Neuronal stem cell (in vitro differentiated cells): ENCODE results near the gene RNLS.

ENCODE experiments used
- DNase-seq: peaks from one replicate; pipeline ENCODE4 v3.0.0-alpha.2; 2013; ENCODE audit warnings: low spot score
- H2AFZ ChIP-seq: one replicate; pipeline ENCODE4 v1.6.1; 2013; ENCODE audit warnings: mild to moderate bottlenecking, low read length, inconsistent platforms
- H2AK5ac ChIP-seq: 2 replicates; pipeline ENCODE4 v1.6.1; 2013; ENCODE audit warnings: low read depth, mild to moderate bottlenecking, inconsistent platforms, low read length, moderate library complexity, mixed read lengths
- H2BK120ac ChIP-seq: 2 replicates; pipeline ENCODE4 v1.6.1; 2013; ENCODE audit warnings: low read depth, mild to moderate bottlenecking, inconsistent platforms, low read length, moderate library complexity, mixed read lengths
- H2BK12ac ChIP-seq: one replicate; pipeline ENCODE4 v1.6.1; 2013; ENCODE audit warnings: low read length, inconsistent platforms
- H2BK15ac ChIP-seq: 2 replicates; pipeline ENCODE4 v1.6.1; 2013; ENCODE audit warnings: mild to moderate bottlenecking, low read length, inconsistent platforms, mixed read lengths
- H2BK5ac ChIP-seq: one replicate; pipeline ENCODE4 v1.6.1; 2013; ENCODE audit warnings: inconsistent platforms, mild to moderate bottlenecking, low read length, moderate library complexity
- H3K14ac ChIP-seq: one replicate; pipeline ENCODE4 v1.6.1; 2013; ENCODE audit warnings: low read length, inconsistent platforms
- H3K18ac ChIP-seq: 2 replicates; pipeline ENCODE4 v1.6.1; 2013; ENCODE audit warnings: low read length, inconsistent platforms
- H3K23ac ChIP-seq: 2 replicates; pipeline ENCODE4 v1.6.1; 2013; ENCODE audit warnings: low read depth, mild to moderate bottlenecking, mixed read lengths, low read length, inconsistent platforms; ENCODE audit not compliant: poor library complexity
- H3K27ac ChIP-seq: replicated peaks from 3 replicates; pipeline ENCODE4 v1.5.1; 2013; ENCODE audit warnings: low read length, inconsistent platforms
- H3K27me3 ChIP-seq, 3 experiments: 2 replicates each; pipeline ENCODE4 v1.6.1; 2013; ENCODE audit warnings: low read length in 3 of 3, mild to moderate bottlenecking in 2 of 3, inconsistent platforms in 1 of 3, low read depth in 1 of 3, mixed read lengths in 1 of 3, moderate library complexity in 1 of 3; ENCODE audit not compliant: control insufficient read depth in 3 of 3, insufficient read depth in 3 of 3
- H3K36me3 ChIP-seq, 2 donors: replicated peaks in 1 of 2; 2 replicates each; pipeline ENCODE4 v1.6.1; 2013; ENCODE audit warnings: low read length in 2 of 2; ENCODE audit not compliant: control insufficient read depth in 2 of 2, insufficient read depth in 2 of 2
- H3K4ac ChIP-seq: 2 replicates; pipeline ENCODE4 v1.6.1; 2013; ENCODE audit warnings: inconsistent platforms, mild to moderate bottlenecking, low read length, moderate library complexity
- H3K4me1 ChIP-seq, 2 donors: 1 replicate in 1 of 2; 2 replicates in 1 of 2; pipeline ENCODE4 v1.6.1; 2013; ENCODE audit warnings: low read length in 2 of 2, low read depth in 1 of 2; ENCODE audit not compliant: control insufficient read depth in 2 of 2, insufficient read depth in 1 of 2
- H3K4me2 ChIP-seq: one replicate; pipeline ENCODE4 v1.6.1; 2013; ENCODE audit warnings: mild to moderate bottlenecking, low read length, inconsistent platforms; ENCODE audit not compliant: insufficient read depth, poor library complexity, severe bottlenecking
- H3K4me3 ChIP-seq, 2 donors: 2 replicates each; pipeline ENCODE4 v1.5.1; 2013; ENCODE audit warnings: low read length in 2 of 2, mild to moderate bottlenecking in 2 of 2, inconsistent platforms in 1 of 2, moderate library complexity in 1 of 2
- H3K79me1 ChIP-seq: one replicate; pipeline ENCODE4 v1.6.1; 2013; ENCODE audit warnings: low read depth, mild to moderate bottlenecking, inconsistent platforms, low read length, moderate library complexity
- H3K9ac ChIP-seq: one replicate; pipeline ENCODE4 v1.6.1; 2013; ENCODE audit warnings: mild to moderate bottlenecking, low read depth, low read length, inconsistent platforms; ENCODE audit not compliant: poor library complexity
- H3K9me3 ChIP-seq, 2 donors: replicated peaks in 1 of 2; 2 replicates each; pipeline versions ENCODE3 to v1.6.1; 2013; ENCODE audit warnings: low read length in 2 of 2, mild to moderate bottlenecking in 2 of 2, inconsistent platforms in 1 of 2, low read depth in 1 of 2, mixed read lengths in 1 of 2, moderate library complexity in 1 of 2; ENCODE audit not compliant: control insufficient read depth in 2 of 2, insufficient read depth in 1 of 2
- H4K8ac ChIP-seq: one replicate; pipeline ENCODE4 v1.6.1; 2013; ENCODE audit warnings: low read depth, mild to moderate bottlenecking, inconsistent platforms, low read length, moderate library complexity
- H4K91ac ChIP-seq: one replicate; pipeline ENCODE4 v1.6.1; 2013; ENCODE audit warnings: low read length, low read depth, mild to moderate bottlenecking, inconsistent platforms; ENCODE audit not compliant: poor library complexity
- WGBS, 2 donors: extraction: QIAGEN DNeasy Blood & Tissue Kit; methylation state at CpG; one replicate each; pipeline ENCODE4 v1.1.7; 2013; ENCODE audit warnings: missing lambda C conversion rate in 2 of 2, mixed read lengths in 1 of 2; ENCODE audit not compliant: insufficient read length in 2 of 2, insufficient replicate concordance in 1 of 2; ENCODE audit errors: extremely low coverage in 2 of 2; 5-methylcytosine and 5-hydroxymethylcytosine counted together

Gene RNLS

GRCh38 chr10:88525371-88526069 is 57.6 kb downstream of the RNLS start:
- Histone ChIP-seq H4K8ac (no peak overlapping the region), H3K4me3 (no peak overlapping the region), H3K27ac (no peak overlapping the region), H2AK5ac (no peak overlapping the region), H3K14ac (no peak overlapping the region), H3K18ac (no peak overlapping the region), H3K23ac (no peak overlapping the region), H3K4ac (no peak overlapping the region), H3K4me1 (no peaks in the 10 kb centered on the region), H4K91ac (no peak overlapping the region), H2BK5ac (no peak overlapping the region), H3K9me3 (no peaks in the 10 kb centered on the region), H2AFZ (no peak overlapping the region), H2BK12ac (no peak overlapping the region), H3K27me3 (no peaks in the 10 kb centered on the region), H3K79me1 (no peaks in the 10 kb centered on the region), H3K4me2 (no peak overlapping the region), H2BK120ac (no peak overlapping the region), H3K36me3 (no peaks in the 10 kb centered on the region), H3K9ac (no peak overlapping the region), H2BK15ac (no peak overlapping the region)
- DNase-seq: no peak
- no CpG with 5 or more reads among the region's 3 CpGs for WGBS, 2 donors

GRCh38 chr10:88523739-88524400 is 59.2 kb downstream of the RNLS start:
- H3K27ac ChIP-seq: no peak overlapping the region
- H3K9ac ChIP-seq: no peak overlapping the region
- H2AFZ ChIP-seq: no peak overlapping the region
- H2BK15ac ChIP-seq: no peak overlapping the region
- H2AK5ac ChIP-seq: no peak overlapping the region
- no peak overlapping the region for H2BK5ac ChIP-seq
- H2BK12ac ChIP-seq: no peak overlapping the region
- H3K27me3 ChIP-seq: no peaks in the 10 kb centered on the region
- no peak overlapping the region for H3K4ac ChIP-seq
- H3K18ac ChIP-seq: no peak overlapping the region
- no CpG with 5 or more reads among the region's 6 CpGs for WGBS, 2 donors
- no peaks in the 10 kb centered on the region for H3K79me1 ChIP-seq
- H4K8ac ChIP-seq: no peak overlapping the region
- H3K36me3 ChIP-seq: no peaks in the 10 kb centered on the region
- DNase-seq: no peak
- H3K23ac ChIP-seq: no peak overlapping the region
- H3K4me1 ChIP-seq: no peaks in the 10 kb centered on the region
- H3K14ac ChIP-seq: no peak overlapping the region
- no peak overlapping the region for H2BK120ac ChIP-seq
- no peak overlapping the region for H4K91ac ChIP-seq
- no peak overlapping the region for H3K4me3 ChIP-seq
- H3K9me3 ChIP-seq: no peaks in the 10 kb centered on the region
- no peak overlapping the region for H3K4me2 ChIP-seq

- no peak overlapping the region for H3K23ac ChIP-seq
- no peaks in the 10 kb centered on the region for H3K4me1 ChIP-seq
- H2BK120ac ChIP-seq: no peak overlapping the region
- no peaks in the 10 kb centered on the region for H3K36me3 ChIP-seq
- H3K4ac ChIP-seq: no peak overlapping the region
- H3K18ac ChIP-seq: no peak overlapping the region
- H2AK5ac ChIP-seq: no peak overlapping the region
- no peak overlapping the region for H3K14ac ChIP-seq
- H3K79me1 ChIP-seq: no peaks in the 10 kb centered on the region
- no peak overlapping the region for H2AFZ ChIP-seq
- H4K91ac ChIP-seq: no peak overlapping the region
- H3K27me3 ChIP-seq: no peaks in the 10 kb centered on the region
- no CpG with 5 or more reads among the region's 1 CpG for WGBS, 2 donors
- H2BK12ac ChIP-seq: no peak overlapping the region
- no peak overlapping the region for H3K27ac ChIP-seq
- no peak overlapping the region for H4K8ac ChIP-seq
- H3K4me3 ChIP-seq: no peak overlapping the region
- no peak overlapping the region for H2BK5ac ChIP-seq
- H2BK15ac ChIP-seq: no peak overlapping the region
- no peak for DNase-seq
- no peaks in the 10 kb centered on the region for H3K9me3 ChIP-seq
- no peak overlapping the region for H3K4me2 ChIP-seq
- H3K9ac ChIP-seq: no peak overlapping the region
These were observed 60.4 kb downstream of the RNLS start for GRCh38 chr10:88522715-88523114.

- no peak overlapping the region for H4K91ac ChIP-seq
- no peak overlapping the region for H2BK15ac ChIP-seq
- H4K8ac ChIP-seq: no peak overlapping the region
- no peaks in the 10 kb centered on the region for H3K27me3 ChIP-seq
- H3K9ac ChIP-seq: no peak overlapping the region
- no peak overlapping the region for H3K23ac ChIP-seq
- no peak overlapping the region for H3K4me3 ChIP-seq
- no peaks in the 10 kb centered on the region for H3K9me3 ChIP-seq
- no peaks in the 10 kb centered on the region for H3K36me3 ChIP-seq
- WGBS, 2 donors: no CpG with 5 or more reads among the region's 1 CpG
- no peak overlapping the region for H3K14ac ChIP-seq
- no peak overlapping the region for H2BK120ac ChIP-seq
- DNase-seq: no peak
- H3K4me1 ChIP-seq: no peaks in the 10 kb centered on the region
- no peak overlapping the region for H2AFZ ChIP-seq
- no peak overlapping the region for H3K4ac ChIP-seq
- no peak overlapping the region for H3K4me2 ChIP-seq
- no peak overlapping the region for H2BK12ac ChIP-seq
- no peak overlapping the region for H3K18ac ChIP-seq
- no peak overlapping the region for H2AK5ac ChIP-seq
- H3K79me1 ChIP-seq: no peaks in the 10 kb centered on the region
- no peak overlapping the region for H2BK5ac ChIP-seq
- no peak overlapping the region for H3K27ac ChIP-seq
These were observed 61.3 kb downstream of the RNLS start for GRCh38 chr10:88521791-88522190.
